NCI-H526 treated with DMSO at 0.1 percent for 48 hours (cell line): ENCODE measurements around the gene PIR.
A peak's percentile ranks its signal among the peaks of the same experiment; 100 is the strongest.

Experiments
- DNase-seq: peaks from one replicate; lab custom pipeline; 2025; lab: John Stamatoyannopoulos, UW

The PIR gene

DNA sequence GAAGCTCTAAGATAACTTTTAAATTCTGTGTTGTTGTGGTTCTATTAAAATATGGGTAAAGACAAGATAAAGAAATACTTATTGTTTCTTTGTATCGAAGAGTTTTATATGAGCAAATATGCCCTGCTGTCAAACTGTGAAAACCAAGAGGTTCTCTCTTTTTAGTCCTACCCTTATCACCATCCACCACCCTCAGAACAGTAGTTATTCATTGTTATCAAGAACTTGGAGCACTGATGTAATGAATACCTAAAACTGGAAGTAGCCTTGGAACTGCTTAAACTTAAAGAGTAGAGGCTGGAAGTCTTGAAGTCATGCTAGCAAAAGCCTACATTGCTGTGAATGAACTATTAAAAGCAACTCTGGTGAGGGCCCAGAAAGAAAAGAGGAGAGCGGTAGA lies 9.2 kb downstream of the PIR start:
- DNase-seq, result no peak

DNA sequence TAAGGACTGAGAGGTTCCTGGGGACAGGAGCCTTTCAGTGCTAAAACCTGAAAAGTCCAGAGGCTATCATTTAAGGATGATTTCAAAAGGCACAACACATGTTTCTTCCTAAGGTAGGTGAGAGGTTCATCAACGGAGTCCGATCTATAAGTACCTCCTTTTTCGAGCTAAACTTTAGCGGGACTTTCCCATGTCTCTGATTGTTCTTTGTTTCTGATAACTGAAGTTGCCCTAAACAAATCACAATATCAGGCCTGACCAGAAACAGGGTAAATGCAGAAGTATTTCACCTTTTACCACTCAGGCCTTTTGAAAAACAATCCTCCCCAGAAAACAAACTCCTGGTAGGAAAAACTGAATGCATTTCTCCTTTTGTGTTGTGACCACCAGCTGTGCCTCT lies 17.6 kb downstream of the PIR start:
- no peak for DNase-seq

GRCh38 chrX:15475021-15475420 lies 18.1 kb downstream of the PIR start:
- DNase-seq, result no peak

DNA sequence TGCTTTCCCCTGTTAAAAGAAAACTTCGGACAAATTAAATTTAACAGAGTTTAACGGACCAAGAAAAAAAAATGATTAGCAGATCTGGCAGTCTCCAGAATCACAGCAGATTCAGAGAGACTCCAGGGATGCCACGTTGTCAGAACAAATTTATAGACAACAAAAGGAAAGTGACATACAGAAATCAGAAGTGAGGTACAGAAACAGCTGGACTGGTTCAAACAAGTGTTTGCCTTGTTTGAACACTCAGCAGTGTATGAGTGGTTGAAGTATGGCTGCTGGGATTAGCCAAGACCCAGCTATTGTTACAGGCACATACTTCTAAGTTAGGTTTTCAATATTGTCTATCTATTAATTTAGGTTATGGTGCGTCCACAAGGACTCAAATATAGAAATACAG lies 19.1 kb downstream of the PIR start:
- DNase-seq, result no peak

GRCh38 chrX:15472531-15472930 lies 20.6 kb downstream of the PIR start:
- DNase-seq, result no peak

DNA sequence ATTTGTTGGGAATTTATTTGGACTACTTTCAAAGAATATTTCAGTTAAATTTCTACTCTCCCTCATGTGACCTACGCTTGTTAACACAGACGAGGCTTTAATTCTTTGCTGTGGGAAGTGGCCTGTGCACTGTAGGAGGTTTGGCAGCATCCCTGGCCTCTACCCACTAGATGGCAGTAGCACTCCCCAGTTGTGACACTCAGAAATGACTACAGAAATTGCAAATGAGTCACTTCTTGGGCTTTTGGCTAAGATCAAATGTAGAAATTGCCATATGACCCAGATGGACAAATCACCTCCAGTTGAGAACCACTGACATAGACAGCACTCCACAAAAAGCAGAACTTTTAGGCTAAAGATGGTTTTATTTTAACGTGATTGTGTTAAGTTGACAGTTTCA lies 22.1 kb downstream of the PIR start:
- DNase-seq, result peak; percentile 13

DNA sequence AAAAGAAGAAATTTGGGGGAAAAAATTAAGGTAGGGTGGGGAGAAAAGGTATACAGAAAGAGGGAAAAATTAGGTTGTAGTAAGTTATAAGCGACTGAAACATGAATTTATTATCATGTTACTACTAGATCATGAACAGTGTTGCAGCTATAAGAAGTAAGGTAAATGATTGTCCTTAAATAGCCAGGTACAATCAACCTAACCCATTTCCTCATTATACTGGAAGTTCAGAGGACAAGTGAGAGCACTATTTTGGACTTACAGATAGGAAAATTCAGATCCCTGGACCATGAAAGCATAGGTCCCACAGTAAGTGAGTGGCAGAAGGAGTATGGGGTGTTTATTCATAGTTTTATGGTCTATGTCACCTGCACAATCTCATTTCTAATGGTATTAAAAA lies 23.5 kb downstream of the PIR start:
- no peak for DNase-seq

DNA sequence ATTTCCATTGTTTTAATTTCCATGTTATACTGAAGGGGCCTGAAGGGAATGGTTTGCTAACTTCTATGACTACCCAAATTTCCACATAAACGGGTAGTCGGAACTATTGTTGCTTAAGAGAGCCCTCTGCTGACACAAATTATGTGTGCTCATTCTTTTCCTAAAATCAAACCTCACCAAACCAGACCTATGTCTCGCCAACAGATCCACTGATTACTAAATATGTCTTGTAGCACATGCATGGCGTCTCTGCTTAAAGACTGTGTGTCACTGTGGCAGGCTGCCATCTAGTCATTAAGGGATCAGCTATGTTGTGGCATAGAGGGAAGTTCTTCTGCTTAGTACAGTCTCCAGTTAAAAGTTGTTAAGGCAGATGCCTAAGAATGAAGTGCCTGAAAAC lies 25.1 kb downstream of the PIR start:
- DNase-seq, result peak; percentile 7

- DNase-seq, result no peak
Measured at GRCh38 chrX:15465896-15466651, 27.1 kb downstream of the PIR start.

GRCh38 chrX:15465347-15465746 lies 27.8 kb downstream of the PIR start:
- no peak for DNase-seq

DNA sequence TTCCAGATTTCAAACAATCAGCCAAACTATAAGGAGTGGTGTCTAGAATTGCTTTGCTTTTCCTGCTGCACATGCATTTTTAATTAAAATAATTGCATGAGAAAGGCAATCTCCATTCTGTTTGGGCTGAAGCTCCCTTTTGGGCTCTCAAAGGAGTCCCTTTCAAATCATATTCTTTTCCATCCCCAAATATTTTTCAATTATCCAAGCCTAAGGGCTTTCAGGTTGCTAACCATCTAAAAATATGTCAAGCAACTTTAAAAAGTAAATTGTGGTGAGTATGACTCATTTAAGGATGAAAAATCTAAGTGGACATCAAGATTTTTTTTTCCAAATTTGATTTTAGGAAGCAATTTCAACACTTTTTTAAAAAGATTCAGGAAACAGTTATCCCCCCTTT lies 28.4 kb downstream of the PIR start:
- no peak for DNase-seq

- DNase-seq, result no peak
Measured at GRCh38 chrX:15451913-15452312, 41.2 kb downstream of the PIR start.

- no peak for DNase-seq
Measured at GRCh38 chrX:15448010-15448639, 45.0 kb downstream of the PIR start.

GRCh38 chrX:15441464-15441863 lies 51.7 kb downstream of the PIR start:
- DNase-seq, result no peak

DNA sequence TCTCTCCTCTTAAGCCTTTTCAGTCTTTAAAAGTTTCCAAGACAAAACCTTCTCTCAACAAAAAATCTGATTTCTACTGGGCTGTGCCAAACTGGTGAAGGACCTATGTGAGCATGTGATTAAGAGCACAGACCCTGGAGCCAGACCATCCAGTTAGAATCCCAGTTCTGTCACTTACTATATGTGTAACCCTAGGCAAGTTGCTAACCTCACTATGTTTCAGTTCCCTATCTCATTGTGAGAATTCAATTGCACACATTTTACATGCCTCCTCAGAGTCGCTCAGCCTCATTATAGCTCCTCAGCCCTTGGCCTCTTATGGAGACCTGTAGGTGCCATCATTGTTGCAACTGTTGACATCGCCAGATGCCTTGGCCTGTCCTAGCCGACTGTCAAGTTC lies 54.8 kb downstream of the PIR start:
- DNase-seq, result no peak

- no peak for DNase-seq
Measured at GRCh38 chrX:15437724-15438123, 55.4 kb downstream of the PIR start.

DNA sequence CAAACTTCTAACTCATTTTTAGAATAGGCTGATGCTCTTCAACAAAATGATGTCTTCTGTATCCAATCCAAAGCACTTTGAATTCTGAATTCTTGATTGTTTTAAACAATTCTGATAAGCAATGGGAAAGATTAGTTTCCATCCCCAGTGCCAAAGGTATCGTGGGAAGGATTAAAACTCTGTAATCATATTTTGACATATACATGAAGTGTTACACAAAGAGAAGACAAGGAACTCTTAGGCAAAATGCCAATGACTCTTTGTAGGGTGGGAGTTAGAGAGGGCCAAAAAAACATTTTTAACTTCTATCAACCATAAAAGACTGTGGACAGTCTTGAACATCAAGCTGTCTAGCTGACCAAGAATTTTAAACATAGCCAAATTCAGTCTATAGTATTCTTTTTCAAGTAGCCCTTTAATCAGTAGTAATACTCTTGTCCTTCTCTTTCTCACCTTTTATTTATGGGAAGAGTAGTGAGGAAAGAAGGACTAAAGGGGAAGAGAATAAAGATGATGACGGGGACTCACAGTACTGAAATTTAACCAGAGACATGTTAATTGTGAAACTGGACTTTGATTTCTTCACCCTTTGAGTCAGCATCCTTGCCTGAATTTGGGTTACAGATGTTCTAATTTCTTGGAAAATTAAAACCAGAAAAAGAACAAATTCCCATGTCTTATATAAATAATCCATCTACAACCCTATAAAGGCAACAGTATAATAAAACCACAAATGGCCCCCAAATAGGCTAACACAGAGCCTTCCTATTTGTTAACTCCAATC lies 57.1 kb downstream of the PIR start:
- DNase-seq, result no peak

- DNase-seq, result no peak
Measured at GRCh38 chrX:15434205-15434604, 58.9 kb downstream of the PIR start.

DNA sequence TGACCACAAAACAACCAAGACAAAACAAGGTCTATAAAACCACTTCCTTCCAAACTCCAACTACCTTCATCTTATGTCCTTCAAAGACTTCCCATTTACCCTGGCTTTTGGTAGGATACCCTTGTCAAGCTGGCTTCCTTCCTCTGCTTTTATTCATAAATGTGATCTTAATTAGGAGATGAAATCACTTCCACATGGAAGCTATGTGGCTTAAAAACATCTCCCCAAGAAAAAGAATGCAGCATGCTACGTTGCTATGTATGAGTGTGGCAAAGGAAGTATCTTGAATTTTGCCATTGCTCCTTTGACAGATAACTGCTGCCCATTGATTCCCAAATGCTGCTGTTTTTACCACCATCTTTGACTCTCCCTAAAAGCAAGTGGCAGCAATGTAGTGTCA lies 62.5 kb downstream of the PIR start:
- no peak for DNase-seq

- DNase-seq, result no peak
Measured at GRCh38 chrX:15430076-15430475, 63.1 kb downstream of the PIR start.

DNA sequence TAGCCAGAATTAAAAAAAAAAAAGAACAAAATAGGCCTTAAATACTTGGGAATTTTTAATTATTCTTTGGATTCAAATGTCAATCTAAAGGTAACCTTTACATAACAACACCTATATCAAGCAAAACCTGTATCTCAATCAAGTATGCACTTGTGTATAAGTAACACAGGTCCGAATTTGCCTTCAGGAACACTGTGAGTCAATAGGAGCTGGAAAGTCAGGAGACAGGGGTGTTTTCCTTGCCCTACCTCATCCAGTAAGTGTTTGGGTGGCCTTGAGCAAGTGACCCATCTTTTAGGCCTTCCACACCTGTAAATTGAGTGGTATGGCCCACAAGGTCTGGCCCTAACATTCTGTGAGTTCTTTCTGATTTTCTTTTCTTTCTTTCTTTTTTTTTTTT lies 68.1 kb downstream of the PIR start:
- no peak for DNase-seq

GRCh38 chrX:15418707-15419181 lies 74.4 kb downstream of the PIR start:
- DNase-seq, result no peak
